Measurements from ENCODE around the gene PYY.

- TF ChIP-seq POLR2A (IDR thresholded peaks at IDR 0.05) (no peak), CTCF (IDR thresholded peaks at IDR 0.05 in 8 of 11, conservative IDR thresholded peaks at IDR 0.05 in 3 of 11) (no peak)
These were observed 39.3 kb downstream of the PYY start for GRCh38 chr17:43914451-43914850.

Data from spleen (tissue), 7 donors.